22Rv1 (cell line): Measurements from ENCODE around the gene UTP18.

Source experiments
- H3K27ac ChIP-seq: fragments of 450-650 bp; 2 replicates; pipeline ENCODE4 v1.5.1; 2017
- CTCF ChIP-seq: fragments of 450-650 bp; IDR thresholded peaks from 2 replicates; pipeline ENCODE4 v1.5.1; 2017; ENCODE audit warnings: mild to moderate bottlenecking
- ZFX ChIP-seq: fragments of 450-650 bp; IDR thresholded peaks from 2 replicates; pipeline ENCODE4 v1.6.1; 2017; ENCODE audit warnings: antibody characterized with exemption, borderline replicate concordance

UTP18 gene

GRCh38 chr17:51229889-51230288, 30.5 kb upstream of the UTP18 start:
- H3K27ac ChIP-seq: no peak overlapping the region
- TF ChIP-seq CTCF: no peak
- no peak for TF ChIP-seq ZFX

GRCh38 chr17:51230306-51230705, 30.0 kb upstream of the UTP18 start:
- TF ChIP-seq CTCF (no peak), ZFX (no peak)
- H3K27ac ChIP-seq: no peak overlapping the region

- no peak overlapping the region for H3K27ac ChIP-seq
- TF ChIP-seq ZFX: no peak
- TF ChIP-seq CTCF: no peak
Measured at GRCh38 chr17:51231999-51232398, 28.3 kb upstream of the UTP18 start.

- no peak for TF ChIP-seq ZFX
- TF ChIP-seq CTCF: no peak
Measured at GRCh38 chr17:51234162-51234561, 26.2 kb upstream of the UTP18 start.

GRCh38 chr17:51238255-51238887, 22.0 kb upstream of the UTP18 start:
- TF ChIP-seq ZFX (no peak), CTCF (no peak)
- no peak overlapping the region for H3K27ac ChIP-seq

More at GRCh38 chr17:51234162-51234561, 26.2 kb upstream of the UTP18 start:
- no peak overlapping the region for H3K27ac ChIP-seq

- TF ChIP-seq CTCF: no peak
- no peak for TF ChIP-seq ZFX
- no peak overlapping the region for H3K27ac ChIP-seq
Measured at GRCh38 chr17:51240275-51240674, 20.1 kb upstream of the UTP18 start.

GRCh38 chr17:51244041-51244440, 16.3 kb upstream of the UTP18 start:
- H3K27ac ChIP-seq: no peak overlapping the region
- TF ChIP-seq CTCF (no peak), ZFX (no peak)
